Mucosa of stomach (tissue), 1 donor: ENCODE measurements around the gene HAP1.
"Not testable (repeated sequence)": the region's sequence is repeated elsewhere in the genome, so short reads cannot be mapped to it uniquely, and the experiment has no call there.

ENCODE experiments used
- H3K27me3 ChIP-seq: one replicate; pipeline ENCODE4 v1.7.0; 2013; ENCODE audit warnings: mild to moderate bottlenecking, low read length; ENCODE audit not compliant: control insufficient read depth, insufficient read depth
- H3K36me3 ChIP-seq: one replicate; pipeline ENCODE4 v1.7.0; 2013; ENCODE audit warnings: low read length; ENCODE audit not compliant: control insufficient read depth, insufficient read depth
- H3K4me1 ChIP-seq: one replicate; pipeline ENCODE4 v1.7.0; 2013; ENCODE audit warnings: mild to moderate bottlenecking, low read length; ENCODE audit not compliant: control insufficient read depth, insufficient read depth
- H3K4me3 ChIP-seq: one replicate; pipeline ENCODE4 v1.7.0; 2013; ENCODE audit warnings: low read length
- H3K9ac ChIP-seq: one replicate; pipeline ENCODE4 v1.7.0; 2013; ENCODE audit warnings: mild to moderate bottlenecking, low read length, moderate library complexity
- H3K9me3 ChIP-seq: one replicate; pipeline ENCODE4 v1.7.0; 2013; ENCODE audit warnings: mild to moderate bottlenecking, low read length, moderate library complexity; ENCODE audit not compliant: control insufficient read depth
- donor health status: Pancreatic carcinoma.

The HAP1 gene

DNA sequence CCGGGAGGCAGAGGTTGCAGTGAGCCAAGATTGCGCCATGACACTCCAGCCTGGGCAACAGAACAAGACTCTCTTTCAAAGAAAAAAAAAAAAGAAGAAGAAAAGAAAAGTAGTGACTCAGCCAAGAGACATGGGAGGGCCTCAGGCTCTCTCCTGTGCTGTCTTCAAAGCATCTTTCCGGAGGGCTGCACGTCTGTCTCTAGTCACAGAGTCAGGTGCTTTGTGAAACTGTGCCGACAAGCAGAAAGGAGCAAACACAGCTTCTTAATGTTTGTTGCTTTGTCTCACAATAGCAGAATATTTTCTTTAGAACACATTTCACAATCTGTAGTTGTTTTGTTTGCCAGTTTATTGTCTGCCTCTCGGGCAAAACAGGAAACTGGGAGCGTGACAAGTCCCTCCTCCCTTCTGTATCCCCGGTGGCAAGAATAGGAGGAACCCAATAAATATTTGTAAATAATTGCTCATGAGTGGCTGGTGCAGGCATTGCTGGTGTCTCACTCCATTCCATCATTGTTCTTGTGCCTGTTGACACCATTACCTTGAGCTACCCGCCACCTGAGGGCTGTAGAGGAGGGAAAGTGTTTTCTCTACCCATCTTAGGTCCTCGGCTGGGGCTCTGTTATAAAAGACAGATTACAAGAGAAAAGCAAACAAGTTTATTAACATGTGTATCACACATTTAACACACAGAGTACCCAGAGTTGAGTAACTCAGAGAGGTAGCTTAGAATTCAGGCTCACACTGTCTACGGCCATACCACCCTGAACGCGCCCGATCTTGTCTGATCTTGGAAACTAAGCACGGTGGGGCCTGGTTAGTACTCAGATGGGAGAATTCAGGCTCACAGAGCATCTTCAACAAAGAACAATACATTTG, 16.8 kb downstream of the HAP1 start:
- Histone ChIP-seq H3K36me3 (no peaks in the 10 kb centered on the region), H3K9me3 (no peaks in the 10 kb centered on the region), H3K27me3 (no peaks in the 10 kb centered on the region), H3K4me1 (no peaks in the 10 kb centered on the region), H3K9ac (no peak overlapping the region), H3K4me3 (no peak overlapping the region)

- no peaks in the 10 kb centered on the region for H3K4me1 ChIP-seq
- H3K9ac ChIP-seq, result no peak within 1 kb of the TSS
- H3K9me3 ChIP-seq, result no peaks in the 10 kb centered on the region
- H3K4me3 ChIP-seq, result no peak within 1 kb of the TSS
- no peaks in the 10 kb centered on the region for H3K36me3 ChIP-seq
- H3K27me3 ChIP-seq, result no peaks in the 10 kb centered on the region
Observed at GRCh38 chr17:41711669-41712400, 22.6 kb downstream of the HAP1 start, which contains the start of gene GAST. Gene GAST (plus strand): TSS chr17:41712331. CDS start chr17:41715437, 3,106 bp downstream.

DNA sequence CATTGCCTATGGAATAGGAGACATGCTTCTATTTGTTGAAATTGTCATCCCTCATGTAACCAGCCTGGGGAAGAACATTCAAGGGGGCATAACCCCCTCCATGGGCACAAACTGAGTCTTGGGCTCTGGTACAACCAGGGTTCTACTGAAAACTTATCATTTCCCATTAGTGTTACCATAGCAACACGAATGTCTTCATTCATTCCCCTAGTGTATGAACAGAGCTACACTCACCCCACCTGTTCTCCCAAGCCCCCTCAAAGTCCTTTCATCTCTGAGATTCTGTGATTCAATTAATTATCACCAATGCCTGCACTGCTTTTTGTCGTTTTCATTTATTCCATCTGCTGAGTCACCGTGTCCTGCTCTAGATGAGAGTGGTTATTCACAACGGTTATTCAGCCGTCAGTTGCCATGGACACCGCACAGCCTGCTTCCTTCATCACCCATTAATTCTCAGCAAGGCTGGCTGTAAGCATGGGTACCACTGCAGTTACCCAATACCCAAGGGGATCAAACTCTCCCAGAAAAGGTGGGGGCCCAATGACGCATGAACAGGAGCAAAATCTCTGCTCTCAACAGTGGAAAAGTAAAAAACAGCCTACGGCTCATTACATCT, 23.9 kb downstream of the HAP1 start:
- Histone ChIP-seq H3K36me3 (no peaks in the 10 kb centered on the region), H3K4me1 (no peaks in the 10 kb centered on the region), H3K4me3 (no peak overlapping the region), H3K9me3 (no peaks in the 10 kb centered on the region), H3K27me3 (no peaks in the 10 kb centered on the region), H3K9ac (no peak overlapping the region)

DNA sequence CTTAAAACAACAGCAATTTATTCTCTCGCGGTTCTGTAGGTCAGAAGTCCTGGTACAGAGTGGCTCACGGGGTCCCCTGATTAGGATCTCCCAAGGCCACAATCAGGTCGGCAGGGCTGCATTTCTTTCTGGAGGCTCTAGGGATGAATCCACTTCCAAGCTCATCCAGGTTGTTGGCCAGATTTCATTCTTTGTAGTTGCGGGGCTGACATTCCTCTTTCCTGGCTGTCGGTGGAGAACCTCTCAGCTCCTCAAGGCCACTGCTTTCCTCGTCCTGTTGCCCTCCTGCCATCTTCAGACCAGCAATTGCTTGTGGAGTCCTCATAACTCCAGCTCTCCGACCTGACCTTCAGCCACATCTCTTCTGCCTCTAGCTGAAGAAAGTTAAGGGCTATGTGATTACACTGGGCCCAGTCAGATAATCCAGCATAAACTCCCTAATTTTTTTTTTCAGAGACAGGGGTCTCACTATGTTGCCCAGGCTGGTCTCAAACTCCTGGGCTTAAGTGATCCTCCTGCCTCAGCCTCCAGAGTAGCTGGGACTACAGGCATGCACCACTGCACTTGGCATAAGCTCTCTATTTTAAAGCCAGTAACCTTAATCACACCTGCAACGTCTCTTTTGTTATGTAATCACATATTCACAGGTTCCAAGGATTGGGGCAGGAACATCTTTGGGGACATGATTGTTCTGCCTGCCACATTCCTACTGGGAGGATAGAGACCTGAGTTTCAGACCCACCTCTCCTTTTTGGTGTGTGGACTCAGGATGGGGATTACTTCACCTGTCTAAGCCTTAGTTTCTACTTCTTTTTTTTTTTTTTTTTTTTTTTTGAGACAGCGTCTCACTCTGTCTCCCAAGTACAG, 26.4 kb downstream of the HAP1 start:
- Histone ChIP-seq H3K9ac (no peak overlapping the region), H3K4me3 (no peak overlapping the region), H3K9me3 (no peaks in the 10 kb centered on the region), H3K4me1 (no peaks in the 10 kb centered on the region), H3K27me3 (no peaks in the 10 kb centered on the region), H3K36me3 (no peaks in the 10 kb centered on the region)

- no peak overlapping the region for H3K4me3 ChIP-seq
- no peaks in the 10 kb centered on the region for H3K36me3 ChIP-seq
- no peaks in the 10 kb centered on the region for H3K4me1 ChIP-seq
- H3K27me3 ChIP-seq, result no peaks in the 10 kb centered on the region
- no peak overlapping the region for H3K9ac ChIP-seq
- H3K9me3 ChIP-seq, result no peaks in the 10 kb centered on the region
Observed at GRCh38 chr17:41705271-41705991, 29.0 kb downstream of the HAP1 start.

GRCh38 chr17:41702712-41703111, 31.7 kb downstream of the HAP1 start:
- no peak overlapping the region for H3K9ac ChIP-seq
- no peak overlapping the region for H3K4me3 ChIP-seq
- H3K27me3 ChIP-seq, result no peaks in the 10 kb centered on the region
- H3K36me3 ChIP-seq, result no peaks in the 10 kb centered on the region
- no peaks in the 10 kb centered on the region for H3K9me3 ChIP-seq
- no peaks in the 10 kb centered on the region for H3K4me1 ChIP-seq

- H3K9me3 ChIP-seq, H3K4me3 ChIP-seq, H3K36me3 ChIP-seq, H3K9ac ChIP-seq, H3K27me3 ChIP-seq: not testable (repeated sequence)
- peaks cover 11% of the 10 kb centered on the region for H3K4me1 ChIP-seq
Observed at GRCh38 chr17:41700843-41701242, 33.6 kb downstream of the HAP1 start.

GRCh38 chr17:41697122-41697962, 37.1 kb downstream of the HAP1 start:
- Histone ChIP-seq H3K9me3 (no peaks in the 10 kb centered on the region), H3K27me3 (no peaks in the 10 kb centered on the region), H3K9ac (no peak overlapping the region), H3K36me3 (peaks cover 11% of the 10 kb centered on the region), H3K4me3 (no peak overlapping the region), H3K4me1 (peaks cover 11% of the 10 kb centered on the region)

- Histone ChIP-seq H3K4me1 (peaks cover 11% of the 10 kb centered on the region), H3K9ac (no peak overlapping the region), H3K27me3 (no peaks in the 10 kb centered on the region), H3K4me3 (no peak overlapping the region), H3K9me3 (no peaks in the 10 kb centered on the region), H3K36me3 (peaks cover 19% of the 10 kb centered on the region)
Observed at GRCh38 chr17:41695954-41696757, 38.3 kb downstream of the HAP1 start.

GRCh38 chr17:41695134-41695661, 39.2 kb downstream of the HAP1 start:
- H3K36me3 ChIP-seq, result peaks cover 29% of the 10 kb centered on the region
- no peak overlapping the region for H3K4me3 ChIP-seq
- no peaks in the 10 kb centered on the region for H3K9me3 ChIP-seq
- no peak overlapping the region for H3K9ac ChIP-seq
- no peaks in the 10 kb centered on the region for H3K27me3 ChIP-seq
- H3K4me1 ChIP-seq, result peaks cover 16% of the 10 kb centered on the region
